SK-N-SH (cell line): ENCODE measurements around the gene TRUB2. TPM values are rescaled to one million over a fixed set of nuclear protein-coding genes. Genes with fewer than 3 reads are reported as not detected.

Experiments
- CTCF ChIA-PET: fragments of 300-600, 350-600 bp; formaldehyde crosslinking; extraction: SDS; loops from one replicate; lab custom pipeline; 2021; lab: Yijun Ruan, JAX
- POLR2A ChIA-PET: fragments of 350-600 bp; sonication (Branson Sonifier 250); formaldehyde crosslinking; extraction: SDS; loops from one replicate; lab custom pipeline; 2020; ENCODE audit warnings: antibody characterized with exemption, inconsistent platforms; lab: Yijun Ruan, JAX
- DNase-seq: peaks from one replicate; pipeline ENCODE4 v3.0.0; 2012
- H2AFZ ChIP-seq: fragments of 200-600 bp; sonication (generic); 2 replicates; pipeline ENCODE4 v1.8.1; 2016; ENCODE audit warnings: antibody characterized with exemption, mild to moderate bottlenecking, low read depth
- H3F3A ChIP-seq: fragments of 200-600 bp; sonication (generic); replicated peaks from 2 replicates; pipeline ENCODE3; 2016; ENCODE audit warnings: antibody characterized with exemption, mild to moderate bottlenecking; ENCODE audit not compliant: insufficient read depth
- H3K27ac ChIP-seq, 2 experiments: fragments of 200-500 bp in 1 of 2; fragments of 200-600 bp in 1 of 2; sonication (Bioruptor generic) in 1 of 2; sonication (generic), shearing (Covaris generic) in 1 of 2; 2 replicates each; pipeline versions ENCODE4 v1.5.1 to v1.6.1; 2014 to 2016; ENCODE audit warnings: low read depth in 2 of 2, inconsistent platforms in 1 of 2, low read length in 1 of 2, mild to moderate bottlenecking in 1 of 2, mixed read lengths in 1 of 2
- H3K27me3 ChIP-seq: fragments of 200-600 bp; sonication (generic), shearing (Covaris generic); 2 replicates; pipeline ENCODE4 v1.6.1; 2016; ENCODE audit warnings: mixed run types; ENCODE audit not compliant: insufficient read depth
- H3K36me3 ChIP-seq, 2 experiments: fragments of 200-500 bp in 1 of 2; fragments of 200-600 bp in 1 of 2; sonication (Bioruptor generic) in 1 of 2; sonication (generic) in 1 of 2; replicated peaks in 1 of 2; 2 replicates each; pipeline versions ENCODE3 to v1.5.1; 2014 to 2016; ENCODE audit warnings: low read length in 1 of 2, mild to moderate bottlenecking in 1 of 2; ENCODE audit not compliant: insufficient read depth in 2 of 2, control insufficient read depth in 1 of 2
- H3K4me1 ChIP-seq, 2 experiments: fragments of 200-500 bp in 1 of 2; fragments of 200-600 bp in 1 of 2; sonication (Bioruptor generic) in 1 of 2; sonication (generic), shearing (Covaris generic) in 1 of 2; 2 replicates each; pipeline versions ENCODE4 v1.5.1 to v1.6.1; 2014 to 2016; ENCODE audit warnings: low read depth in 1 of 2, low read length in 1 of 2, mixed run types in 1 of 2; ENCODE audit not compliant: insufficient read depth in 2 of 2, control insufficient read depth in 1 of 2
- H3K4me2 ChIP-seq: fragments of 200-600 bp; sonication (generic), shearing (Covaris generic); 2 replicates; pipeline ENCODE4 v1.6.1; 2017; ENCODE audit warnings: mixed run types
- H3K4me3 ChIP-seq, 2 experiments: fragments of 200-500 bp in 1 of 2; fragments of 200-600 bp in 1 of 2; sonication (Bioruptor generic) in 1 of 2; sonication (generic), shearing (Covaris generic) in 1 of 2; 2 replicates each; pipeline versions ENCODE4 v1.5.1 to v1.8.1; 2014 to 2016; ENCODE audit warnings: low read depth in 2 of 2, inconsistent platforms in 1 of 2, low read length in 1 of 2, mild to moderate bottlenecking in 1 of 2, mixed read lengths in 1 of 2, moderate library complexity in 1 of 2
- H3K79me2 ChIP-seq: fragments of 200-600 bp; sonication (generic); 2 replicates; pipeline ENCODE4 v1.8.1; 2017; ENCODE audit warnings: mild to moderate bottlenecking; ENCODE audit not compliant: insufficient read depth
- H3K9ac ChIP-seq: fragments of 200-600 bp; sonication (generic); 2 replicates; pipeline ENCODE4 v1.6.1; 2017; ENCODE audit warnings: mixed run types
- H3K9me2 ChIP-seq: fragments of 200-600 bp; sonication (generic); 2 replicates; pipeline ENCODE4 v1.6.1; 2017; ENCODE audit warnings: mixed run types
- H3K9me3 ChIP-seq: fragments of 200-600 bp; sonication (generic); 2 replicates; pipeline ENCODE4 v1.6.1; 2017; ENCODE audit warnings: mixed run types, mild to moderate bottlenecking, moderate library complexity
- H4K20me1 ChIP-seq: fragments of 200-600 bp; sonication (generic); 2 replicates; pipeline ENCODE4 v1.6.1; 2017; ENCODE audit warnings: mild to moderate bottlenecking, mixed run types; ENCODE audit not compliant: insufficient read depth
- CHD2 ChIP-seq: fragments of 150-350 bp; IDR thresholded peaks from 2 replicates; pipeline ENCODE4 v1.6.1; 2018; ENCODE audit warnings: low read length; ENCODE audit not compliant: partially characterized antibody
- CTCF ChIP-seq: fragments of 200-600 bp; sonication (generic); IDR thresholded peaks from 2 replicates; pipeline ENCODE4 v1.6.1; 2017; ENCODE audit warnings: antibody characterized with exemption, mild to moderate bottlenecking, moderate library complexity
- ELF1 ChIP-seq: IDR thresholded peaks from 2 replicates; pipeline ENCODE4 v1.4.0; 2012
- EZH2phosphoT487 ChIP-seq: fragments of 200-600 bp; sonication (generic); IDR thresholded peaks from 2 replicates; pipeline ENCODE4 v1.6.1; 2017; ENCODE audit warnings: low read depth, mixed run types, mild to moderate bottlenecking, antibody characterized with exemption, moderate library complexity, borderline replicate concordance
- FOSL2 ChIP-seq: IDR thresholded peaks from 2 replicates; pipeline ENCODE4 v1.4.0; 2012; ENCODE audit warnings: low read depth, mild to moderate bottlenecking, moderate library complexity, borderline replicate concordance
- GABPA ChIP-seq: IDR thresholded peaks from 2 replicates; pipeline ENCODE4 v1.4.0; 2012; ENCODE audit warnings: low read depth, mild to moderate bottlenecking
- GATA2 ChIP-seq: sonication (generic); formaldehyde crosslinking; IDR thresholded peaks from 2 replicates; pipeline ENCODE4 v1.5.0; 2020; ENCODE audit warnings: mild to moderate bottlenecking, missing genetic modification reagents
- IRF3 ChIP-seq: fragments of 150-350 bp; IDR thresholded peaks from 2 replicates; pipeline ENCODE4 v1.6.1; 2016; ENCODE audit warnings: mild to moderate bottlenecking, low read depth, low read length
- JUND ChIP-seq: IDR thresholded peaks from 2 replicates; pipeline ENCODE4 v1.4.0; 2012
- MEF2A ChIP-seq: IDR thresholded peaks from 2 replicates; pipeline ENCODE4 v1.4.0; 2012; ENCODE audit warnings: low read depth, borderline replicate concordance
- MXI1 ChIP-seq: IDR thresholded peaks from 2 replicates; pipeline ENCODE4 v1.6.1; 2012; ENCODE audit warnings: mild to moderate bottlenecking, low read depth, low read length, improper control_type of control experiment
- NFIC ChIP-seq: IDR thresholded peaks from 2 replicates; pipeline ENCODE4 v1.4.0; 2012; ENCODE audit warnings: borderline replicate concordance
- POLR2AphosphoS5 ChIP-seq: IDR thresholded peaks from 2 replicates; pipeline ENCODE4 v1.6.1; 2012; ENCODE audit warnings: low read depth, low read length
- RCOR1 ChIP-seq: fragments of 150-350 bp; IDR thresholded peaks from 2 replicates; pipeline ENCODE4 v1.6.1; 2017; ENCODE audit warnings: antibody characterized with exemption, low read length
- RXRA ChIP-seq: IDR thresholded peaks from 2 replicates; pipeline ENCODE4 v1.4.0; 2012; ENCODE audit warnings: low read depth, mild to moderate bottlenecking, borderline replicate concordance
- SIN3A ChIP-seq: IDR thresholded peaks from 2 replicates; pipeline ENCODE4 v1.6.1; 2012; ENCODE audit warnings: low read depth, mild to moderate bottlenecking, low read length, moderate library complexity, borderline replicate concordance
- SMC3 ChIP-seq: IDR thresholded peaks from 2 replicates; pipeline ENCODE4 v1.6.1; 2012; ENCODE audit warnings: low read depth, low read length, improper control_type of control experiment
- TCF12 ChIP-seq: IDR thresholded peaks from 2 replicates; pipeline ENCODE4 v1.4.0; 2012
- WGBS: methylation state at CpG from one replicate; pipeline ENCODE4 v1.1.6; 2017; ENCODE audit warnings: low lambda C conversion rate; 5-methylcytosine and 5-hydroxymethylcytosine counted together
- polyA plus RNA-seq, 3 experiments: library from polyadenylated mRNA; depleted of rRNA; stranded (reverse); fragments of >200 nt; gene quantifications; 2 replicates each; pipeline ENCODE4 v1.2.3, GENCODE V29; 2012

The TRUB2 gene
- polyA plus RNA-seq, 1 of the 3 experiments (the other 2 are of a cell fraction): 18.8 TPM

GRCh38 chr9:128335161-128335560, 12.9 kb upstream of the TRUB2 start:
- Histone ChIP-seq H3K4me3 (no peak overlapping the region), H3K9me2 (no peaks in the 10 kb centered on the region), H3K79me2 (no peaks in the 10 kb centered on the region), H3K4me2 (no peak overlapping the region), H3K9me3 (no peaks in the 10 kb centered on the region), H3K36me3 (peaks cover 0 to 15% of the 10 kb centered on the region in 2 experiments), H2AFZ (no peak overlapping the region), H3K9ac (no peak overlapping the region), H3K4me1 (no peaks in the 10 kb centered on the region; a peak in 1 of 4 replicates), H3K27ac (no peak overlapping the region), H4K20me1 (no peaks in the 10 kb centered on the region), H3F3A (peaks cover 11% of the 10 kb centered on the region), H3K27me3 (no peaks in the 10 kb centered on the region)
- DNase-seq: no peak
- TF ChIP-seq SMC3 (no peak), FOSL2 (no peak), SIN3A (no peak), RXRA (no peak), GABPA (no peak), TCF12 (no peak), ELF1 (no peak), JUND (no peak), NFIC (no peak), GATA2 (CRISPR knock-in tag) (no peak), RCOR1 (no peak), MXI1 (no peak), POLR2AphosphoS5 (no peak)
- ChIA-PET POLR2A (no interaction called here), CTCF (interaction anchor here (0.9 to 1.7 kb wide), 2 partner anchors 40 to 142 kb away, joined by 3 to 9 read pairs; no protein-coding TSS in a partner anchor)
- 98% methylated on average over 7 of the region's 7 CpGs for WGBS

GRCh38 chr9:128333451-128333869, 11.2 kb upstream of the TRUB2 start:
- CTCF ChIA-PET: interaction anchor here (0.7 to 1.0 kb wide), 2 partner anchors 12 to 28 kb away, joined by 3 to 4 read pairs; no protein-coding TSS in a partner anchor
- Histone ChIP-seq H3K4me2 (no peak overlapping the region), H3K4me3 (no peak overlapping the region), H3K27me3 (no peaks in the 10 kb centered on the region), H2AFZ (no peak overlapping the region), H3K9ac (no peak overlapping the region), H3F3A (peaks cover 3% of the 10 kb centered on the region), H3K9me2 (no peaks in the 10 kb centered on the region), H4K20me1 (no peaks in the 10 kb centered on the region), H3K4me1 (no peaks in the 10 kb centered on the region), H3K79me2 (no peaks in the 10 kb centered on the region), H3K27ac (no peak overlapping the region), H3K9me3 (no peaks in the 10 kb centered on the region), H3K36me3 (peaks cover 0 to 15% of the 10 kb centered on the region in 2 experiments)
- TF ChIP-seq POLR2AphosphoS5: no peak
- TF ChIP-seq CTCF: no peak
- no peak for TF ChIP-seq SIN3A
- TF ChIP-seq MEF2A: no peak
- no peak for TF ChIP-seq RCOR1
- TF ChIP-seq GABPA: no peak
- TF ChIP-seq EZH2phosphoT487: no peak
- TF ChIP-seq IRF3: no peak
- TF ChIP-seq FOSL2: no peak
- no peak for TF ChIP-seq CHD2
- no peak for TF ChIP-seq SMC3
- WGBS: 88% methylated on average over 4 of the region's 11 CpGs
- DNase-seq: no peak
- POLR2A ChIA-PET: interaction anchor here (0.7 to 1.4 kb wide), 3 partner anchors 8 to 1364 kb away, joined by 3 to 4 read pairs (median 3); no protein-coding TSS in a partner anchor
